Activated CD8-positive, alpha-beta memory T cell treated with anti-CD3 and anti-CD28 coated beads for 24 hours (primary cell): Measurements from ENCODE around the gene KIF6.
"Not testable (repeated sequence)": the region's sequence is repeated elsewhere in the genome, so short reads cannot be mapped to it uniquely, and the experiment has no call there.

ENCODE experiments used
- DNase-seq: peaks from one replicate; pipeline ENCODE4 v3.0.0-alpha.2; 2020

Gene KIF6

GRCh38 chr6:39546731-39547130 is 178.5 kb downstream of the KIF6 start:
- DNase-seq, result no peak

- no peak for DNase-seq
Measured at GRCh38 chr6:39543950-39544349, 181.3 kb downstream of the KIF6 start.

- DNase-seq, result no peak
Measured at GRCh38 chr6:39543095-39543494, 182.1 kb downstream of the KIF6 start.

- DNase-seq, result no peak
Measured at GRCh38 chr6:39540454-39540853, 184.8 kb downstream of the KIF6 start.

- DNase-seq, result no peak
Measured at GRCh38 chr6:39530201-39530759, 194.9 kb downstream of the KIF6 start.

- no peak for DNase-seq
Measured at GRCh38 chr6:39527792-39528564, 197.2 kb downstream of the KIF6 start.

GRCh38 chr6:39524007-39524406 is 201.2 kb downstream of the KIF6 start:
- DNase-seq, result no peak

GRCh38 chr6:39521958-39522357 is 203.2 kb downstream of the KIF6 start:
- DNase-seq, result no peak

GRCh38 chr6:39520916-39521315 is 204.3 kb downstream of the KIF6 start:
- DNase-seq, result no peak

GRCh38 chr6:39520411-39520810 is 204.8 kb downstream of the KIF6 start:
- DNase-seq, result no peak

GRCh38 chr6:39518221-39518620 is 207.0 kb downstream of the KIF6 start:
- no peak for DNase-seq

- no peak for DNase-seq
Measured at GRCh38 chr6:39517756-39518155, 207.5 kb downstream of the KIF6 start.

- DNase-seq, result no peak
Measured at GRCh38 chr6:39516471-39516870, 208.7 kb downstream of the KIF6 start.

GRCh38 chr6:39515471-39515870 is 209.7 kb downstream of the KIF6 start:
- DNase-seq, result no peak

- DNase-seq, result no peak
Measured at GRCh38 chr6:39515006-39515405, 210.2 kb downstream of the KIF6 start.

GRCh38 chr6:39509831-39510230 is 215.4 kb downstream of the KIF6 start:
- DNase-seq, result not testable (repeated sequence)

- no peak for DNase-seq
Measured at GRCh38 chr6:39508515-39508914, 216.7 kb downstream of the KIF6 start.

GRCh38 chr6:39507331-39507998 is 217.7 kb downstream of the KIF6 start:
- no peak for DNase-seq

- not testable (repeated sequence) for DNase-seq
Measured at GRCh38 chr6:39502362-39502955, 222.7 kb downstream of the KIF6 start.

GRCh38 chr6:39499053-39499452 is 226.2 kb downstream of the KIF6 start:
- DNase-seq, result no peak

- DNase-seq, result no peak
Measured at GRCh38 chr6:39498096-39498495, 227.1 kb downstream of the KIF6 start.

- DNase-seq, result no peak
Measured at GRCh38 chr6:39496915-39497314, 228.3 kb downstream of the KIF6 start.

- no peak for DNase-seq
Measured at GRCh38 chr6:39496456-39496855, 228.8 kb downstream of the KIF6 start.

GRCh38 chr6:39495640-39496039 is 229.6 kb downstream of the KIF6 start:
- DNase-seq, result no peak
